Heart left ventricle (tissue), 13 donors: Measurements from ENCODE around the gene RTP3.

Experiments
- CTCF ChIP-seq, 12 donors: fragments of 200-600 bp; sonication (generic) in 4 of 12; IDR thresholded peaks; one replicate each; pipeline versions ENCODE4 v1.5.0 to v1.8.0; 2018 to 2022; ENCODE audit warnings: antibody characterized with exemption in 12 of 12, mild to moderate bottlenecking in 5 of 12
- POLR2A ChIP-seq, 2 donors: fragments of 450-650 bp; IDR thresholded peaks; one replicate each; pipeline ENCODE4 v1.6.1; 2017; ENCODE audit warnings: antibody characterized with exemption in 2 of 2, mild to moderate bottlenecking in 2 of 2, moderate library complexity in 2 of 2
- donor health status: ischemic (EF 13 %, LVEDD 7.1; RV severe dilation, severe dysfunction).
- donor health status: DM: no; HTN: yes; CAD: no.
- donor health status: DM: no; HTN: no; CAD: no.
- donor health status: ischemic (EF 25% LVEDD 6.9; RV normal size, moderate dysfunction).
- donor health status: ischemic (EF 25% LVEDD 5.7; RV mildly dilated, moderate dysfunction).
- donor health status: ischemic (EF 35%, LVEDD 5.7; RV mildly dilated, moderate dysfunction).
- donor health status: nonischemic (EF 11% LVEDD 7.7; RV severe dilation, severe dysfunction).
- donor health status: DM: yes; HTN: yes; CAD: no.
- donor health status: PGD.
- donor health status: ischemic (EF 29% LVEDD 5.4; RV normal size, mild dysfunction).
- donor health status: nonischemic (EF 23%, LVEDD 6.1; RV moderate dilation, normal function).

GRCh38 chr3:46477145-46477544 is 20.6 kb upstream of the RTP3 start:
- TF ChIP-seq CTCF (IDR thresholded peaks at IDR 0.05): no peak
- TF ChIP-seq POLR2A (IDR thresholded peaks at IDR 0.05): no peak
